WERI-Rb-1 (cell line): ENCODE results near the gene WDR91.

Experiments used
- DNase-seq: peaks from one replicate; pipeline ENCODE4 v3.0.0-alpha.2; 2020
- H3K27ac ChIP-seq: fragments of 250-450 bp; sonication (Bioruptor Pico); 2 replicates; pipeline ENCODE4 v1.5.1; 2020; ENCODE audit warnings: mild to moderate bottlenecking, moderate library complexity
- H3K27me3 ChIP-seq: fragments of 250-450 bp; sonication (Bioruptor Pico); 2 replicates; pipeline ENCODE4 v1.5.1; 2021; ENCODE audit warnings: mild to moderate bottlenecking, low read depth, moderate library complexity; ENCODE audit not compliant: insufficient read depth, severe bottlenecking
- H3K36me3 ChIP-seq: fragments of 250-450 bp; sonication (Bioruptor Pico); 2 replicates; pipeline ENCODE4 v1.5.1; 2020; ENCODE audit warnings: mild to moderate bottlenecking, moderate library complexity
- H3K4me3 ChIP-seq: 2 replicates; pipeline ENCODE4 v1.5.1; 2011; ENCODE audit warnings: low read depth, mild to moderate bottlenecking, control low read depth, low read length
- H3K9me3 ChIP-seq: fragments of 250-450 bp; sonication (Bioruptor Pico); 2 replicates; pipeline ENCODE4 v1.5.1; 2021; ENCODE audit warnings: mild to moderate bottlenecking, moderate library complexity; ENCODE audit not compliant: severe bottlenecking
- CTCF ChIP-seq: IDR thresholded peaks from 2 replicates; pipeline ENCODE4 v1.5.1; 2011; ENCODE audit warnings: low read depth, mild to moderate bottlenecking, control low read depth, inconsistent platforms, low read length

WDR91 gene

GRCh38 chr7:135245226-135246190 is 34.2 kb upstream of the WDR91 start:
- DNase-seq: no peak
- Histone ChIP-seq H3K4me3 (no peak overlapping the region), H3K9me3 (no peaks in the 10 kb centered on the region), H3K36me3 (no peaks in the 10 kb centered on the region), H3K27me3 (no peaks in the 10 kb centered on the region), H3K27ac (no peak overlapping the region)
- no peak for TF ChIP-seq CTCF

- DNase-seq: no peak
- no peaks in the 10 kb centered on the region for H3K27me3 ChIP-seq
- H3K27ac ChIP-seq: no peak overlapping the region
- TF ChIP-seq CTCF: no peak
- no peaks in the 10 kb centered on the region for H3K36me3 ChIP-seq
- H3K9me3 ChIP-seq: no peaks in the 10 kb centered on the region
- no peak overlapping the region for H3K4me3 ChIP-seq
Measured at GRCh38 chr7:135242096-135242684, 30.9 kb upstream of the WDR91 start.

DNA sequence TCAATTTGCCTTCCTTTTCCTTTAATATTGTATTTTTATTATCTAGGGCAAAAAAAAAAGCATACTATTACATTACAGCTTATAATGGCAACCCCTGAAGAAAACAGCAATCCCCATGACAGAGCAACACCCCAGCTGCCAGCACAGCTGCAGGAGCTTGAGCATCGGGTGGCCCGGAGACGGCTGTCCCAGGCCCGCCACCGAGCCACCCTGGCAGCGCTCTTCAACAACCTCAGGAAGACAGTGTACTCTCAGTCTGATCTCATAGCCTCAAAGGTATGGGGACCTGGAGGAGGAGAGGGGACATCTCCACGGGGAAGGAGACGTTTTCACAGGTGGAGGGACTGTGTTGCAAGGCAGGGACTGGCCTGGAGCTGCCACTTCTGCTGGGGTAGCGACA is 29.1 kb upstream of the WDR91 start:
- Histone ChIP-seq H3K4me3 (no peak overlapping the region), H3K27ac (no peak overlapping the region), H3K27me3 (no peaks in the 10 kb centered on the region), H3K9me3 (no peaks in the 10 kb centered on the region), H3K36me3 (no peaks in the 10 kb centered on the region)
- TF ChIP-seq CTCF: no peak
- DNase-seq: no peak

GRCh38 chr7:135239263-135239662 is 27.9 kb upstream of the WDR91 start:
- no peak overlapping the region for H3K27ac ChIP-seq
- H3K4me3 ChIP-seq: no peak overlapping the region
- H3K9me3 ChIP-seq: no peaks in the 10 kb centered on the region
- no peak for TF ChIP-seq CTCF
- no peaks in the 10 kb centered on the region for H3K27me3 ChIP-seq
- DNase-seq: no peak
- H3K36me3 ChIP-seq: no peaks in the 10 kb centered on the region

DNA sequence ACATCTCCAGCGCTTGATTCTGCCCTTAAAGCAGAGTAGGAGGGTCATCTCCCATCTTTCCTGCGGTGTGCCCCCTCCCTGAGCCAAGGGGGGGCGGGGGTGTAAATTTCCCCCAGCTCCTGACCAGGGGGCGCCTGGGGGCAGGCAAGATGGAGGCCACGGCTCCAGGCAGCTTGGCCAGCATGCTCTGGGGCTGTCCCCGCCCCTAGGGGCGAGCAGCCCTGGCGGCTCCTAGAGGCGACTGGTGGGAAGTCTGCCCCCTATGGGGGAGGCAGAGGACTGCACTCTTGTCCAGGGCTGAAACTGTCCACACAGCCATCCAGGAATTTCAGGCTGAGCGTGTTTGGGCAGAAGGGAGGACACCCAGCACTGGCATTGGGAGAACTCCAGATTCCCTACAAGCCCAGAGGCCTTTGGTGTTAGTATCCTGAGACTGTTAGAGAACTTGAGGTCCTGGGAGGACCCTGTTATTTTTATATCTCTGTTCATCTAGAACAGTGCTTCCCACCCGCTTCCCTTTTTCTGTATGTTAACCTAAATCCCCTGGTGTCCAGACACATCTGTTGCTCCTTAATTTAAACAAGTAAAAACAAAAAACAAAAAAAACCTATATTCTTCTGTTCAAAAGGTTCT is 26.9 kb upstream of the WDR91 start:
- peak; percentile 63 for TF ChIP-seq CTCF
- no peak for DNase-seq

More for the DNA sequence above, 26.9 kb upstream of the WDR91 start:
- Histone ChIP-seq H3K27me3 (no peaks in the 10 kb centered on the region), H3K9me3 (no peaks in the 10 kb centered on the region), H3K36me3 (no peaks in the 10 kb centered on the region), H3K27ac (no peak overlapping the region), H3K4me3 (no peak overlapping the region)
